COLO668 (cell line): Measurements from ENCODE around the gene GLI3.

ENCODE experiments used
- DNase-seq: peaks from one replicate; lab custom pipeline; 2025; ENCODE audit not compliant: unreplicated experiment; lab: John Stamatoyannopoulos, UW

Gene GLI3

DNA sequence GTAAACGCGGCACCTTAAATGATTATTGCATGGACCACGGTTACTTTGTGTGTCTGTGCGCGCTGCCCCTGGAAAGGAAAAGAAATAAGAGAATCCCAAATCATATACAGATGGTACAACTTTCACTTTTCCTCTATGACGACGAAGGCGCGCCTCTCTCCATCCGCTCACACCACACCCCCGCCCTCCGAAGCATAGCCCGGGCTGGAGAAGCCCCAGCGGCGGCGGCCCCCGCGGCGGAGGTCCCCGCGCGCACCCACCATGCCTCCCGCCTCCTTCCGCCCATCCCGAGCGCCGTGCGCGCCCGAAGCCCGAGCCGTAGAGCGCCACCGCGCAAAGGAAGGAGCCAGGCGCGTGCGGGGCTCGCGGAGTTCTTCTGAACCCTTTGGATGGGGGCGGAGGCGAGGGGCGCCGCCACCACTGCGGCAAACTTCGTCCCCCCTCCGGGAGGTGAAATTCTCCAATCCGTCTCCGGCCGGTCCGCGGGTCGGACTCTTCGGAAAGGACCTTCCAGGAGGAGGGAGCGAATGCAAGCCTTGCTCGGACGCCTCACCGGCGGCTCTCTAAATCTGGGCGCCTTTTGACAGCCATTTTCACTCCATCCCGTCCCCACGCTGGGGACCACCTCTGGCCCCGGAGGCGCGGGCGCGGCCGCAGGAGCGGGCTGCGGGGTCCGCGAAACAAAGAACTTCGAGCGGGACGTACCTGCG, 588 bp downstream of the GLI3 start:
- DNase-seq: peak; percentile 40

DNA sequence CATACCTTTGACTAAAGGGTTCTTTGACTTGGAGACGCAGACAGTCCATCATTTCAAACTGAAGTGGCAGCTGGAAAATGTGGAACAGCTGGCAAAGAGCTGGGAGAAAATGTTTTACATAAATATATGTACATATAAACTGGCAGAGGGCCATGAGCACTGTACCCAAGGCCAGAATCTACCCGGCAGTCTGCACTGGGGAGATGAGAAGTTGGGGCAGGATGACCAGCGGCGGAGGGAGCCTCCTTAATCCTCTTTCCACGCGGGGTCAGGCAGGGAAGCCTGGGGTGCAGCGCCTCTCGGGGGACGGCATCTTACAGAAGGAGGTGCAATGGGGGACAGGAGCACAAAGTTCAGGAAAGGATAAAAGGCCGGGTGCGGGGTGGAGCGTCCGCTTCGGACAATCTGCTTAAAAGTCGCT, 1.3 kb downstream of the GLI3 start:
- DNase-seq: no peak

GRCh38 chr7:42234736-42235135, 2.3 kb downstream of the GLI3 start:
- DNase-seq: no peak

DNA sequence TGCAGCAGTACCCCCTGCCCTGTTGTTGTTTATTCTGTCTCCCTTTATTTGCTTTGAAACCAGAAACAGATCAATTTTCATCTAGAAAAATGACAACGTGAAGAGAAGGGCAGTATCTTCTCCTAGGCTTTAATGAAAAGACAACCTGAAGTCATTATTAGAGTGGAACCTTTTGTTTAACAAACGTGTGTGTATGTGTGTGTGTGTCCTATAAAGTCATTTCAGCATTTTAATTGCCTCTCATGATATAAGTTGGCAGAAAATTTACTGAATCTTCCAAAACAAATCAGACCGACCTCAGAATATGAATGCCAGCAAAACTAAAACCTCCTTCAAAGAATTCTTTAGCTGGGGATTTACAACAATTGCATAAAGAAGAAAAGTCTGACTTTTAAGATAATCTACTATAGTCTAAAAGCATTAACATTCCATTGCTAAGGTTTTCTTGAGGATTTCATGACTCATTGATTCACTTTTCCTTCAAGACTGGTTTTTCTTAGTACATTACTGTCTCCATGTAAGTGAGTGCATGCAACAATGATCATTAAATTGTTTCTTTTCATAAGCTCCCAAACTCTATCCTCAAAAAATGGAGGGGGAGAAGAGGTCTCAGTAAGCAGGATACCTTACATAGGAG, 3.2 kb downstream of the GLI3 start:
- no peak for DNase-seq

- no peak for DNase-seq
These were observed 3.8 kb downstream of the GLI3 start for GRCh38 chr7:42233171-42233570.

DNA sequence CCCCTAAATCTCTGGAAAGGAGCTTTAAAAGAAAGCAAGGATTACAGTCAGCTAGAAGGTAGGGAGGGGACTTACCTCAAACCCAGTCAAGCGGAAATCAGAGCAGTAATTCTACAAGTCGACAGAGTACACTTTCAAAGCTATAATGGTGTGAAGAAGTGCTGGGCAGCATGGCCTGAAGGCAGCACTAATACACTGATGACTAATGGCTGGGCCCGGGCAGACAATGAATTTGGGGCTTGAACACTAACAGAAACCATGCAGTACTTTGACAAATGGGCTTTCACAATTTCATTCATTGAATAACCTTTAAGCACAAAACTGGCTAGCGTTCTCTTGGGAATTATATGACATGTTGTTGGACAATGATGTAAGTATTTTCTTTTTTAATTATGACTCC, 4.7 kb downstream of the GLI3 start:
- DNase-seq: no peak

GRCh38 chr7:42231043-42231787, 5.8 kb downstream of the GLI3 start:
- DNase-seq: no peak

GRCh38 chr7:42227936-42228591, 8.9 kb downstream of the GLI3 start:
- no peak for DNase-seq

DNA sequence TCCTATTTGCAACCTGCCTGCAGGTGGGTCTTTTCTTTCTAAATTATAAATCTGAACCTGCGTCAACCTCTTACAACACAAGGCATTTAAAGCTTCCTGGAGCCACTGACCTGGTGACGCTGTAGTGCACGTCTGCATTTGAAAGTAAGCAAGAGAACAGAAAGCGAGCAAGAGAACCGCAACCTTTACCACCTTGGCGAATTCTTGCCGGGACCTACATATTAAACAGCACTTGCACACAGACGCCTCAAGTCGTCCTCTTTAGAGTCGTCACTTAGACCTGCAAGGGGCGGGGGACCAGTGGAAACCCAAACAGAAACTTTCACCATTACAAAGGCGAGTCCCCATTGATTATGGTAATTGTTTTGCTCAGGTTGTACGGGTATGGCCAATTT, 9.5 kb downstream of the GLI3 start:
- no peak for DNase-seq

GRCh38 chr7:42227021-42227420, 10.0 kb downstream of the GLI3 start:
- no peak for DNase-seq

- no peak for DNase-seq
These were observed 10.6 kb downstream of the GLI3 start for GRCh38 chr7:42226354-42226941.

- no peak for DNase-seq
These were observed 12.5 kb downstream of the GLI3 start for GRCh38 chr7:42224391-42225003.

- DNase-seq: no peak
These were observed 14.1 kb downstream of the GLI3 start for GRCh38 chr7:42222891-42223290.

DNA sequence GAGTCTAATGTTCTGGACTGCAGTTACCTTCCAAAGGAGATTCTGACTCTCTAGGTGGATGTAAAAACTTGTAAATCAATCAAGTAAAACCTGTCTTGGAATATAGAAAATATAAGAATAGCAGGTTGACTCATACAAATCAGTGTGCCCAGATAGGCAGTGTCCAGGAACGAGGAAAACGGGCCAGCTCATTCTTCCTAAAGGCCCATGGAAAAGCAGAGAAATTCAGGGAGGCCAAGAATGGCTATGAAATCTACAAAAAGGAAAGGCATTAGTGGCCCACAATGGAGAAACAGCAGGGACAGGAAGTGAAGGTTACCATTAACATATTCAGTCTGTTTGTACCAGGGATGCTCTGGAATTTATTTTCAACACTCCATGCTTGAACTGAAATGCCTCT, 14.9 kb downstream of the GLI3 start:
- no peak for DNase-seq

DNA sequence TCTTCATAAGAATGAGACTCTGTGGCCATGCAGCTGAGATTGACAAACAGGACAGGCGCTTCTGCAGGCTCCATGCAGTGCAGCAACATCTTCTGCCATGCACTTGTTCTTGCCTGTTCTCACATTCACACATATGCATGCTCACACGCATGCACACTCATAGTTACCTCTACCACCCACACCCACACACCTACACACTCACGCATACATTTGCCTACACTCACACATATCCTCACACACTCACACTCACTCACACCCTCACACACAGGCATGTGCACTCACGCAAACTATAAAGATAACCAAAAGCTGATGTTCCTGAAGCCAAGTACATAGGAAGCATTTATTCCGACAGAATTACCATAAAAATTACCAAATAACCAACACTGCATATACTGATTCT, 15.7 kb downstream of the GLI3 start:
- DNase-seq: no peak

- no peak for DNase-seq
These were observed 17.6 kb downstream of the GLI3 start for GRCh38 chr7:42219447-42219846.

GRCh38 chr7:42218248-42218647, 18.8 kb downstream of the GLI3 start:
- DNase-seq: no peak

GRCh38 chr7:42217548-42217947, 19.5 kb downstream of the GLI3 start:
- DNase-seq: no peak

DNA sequence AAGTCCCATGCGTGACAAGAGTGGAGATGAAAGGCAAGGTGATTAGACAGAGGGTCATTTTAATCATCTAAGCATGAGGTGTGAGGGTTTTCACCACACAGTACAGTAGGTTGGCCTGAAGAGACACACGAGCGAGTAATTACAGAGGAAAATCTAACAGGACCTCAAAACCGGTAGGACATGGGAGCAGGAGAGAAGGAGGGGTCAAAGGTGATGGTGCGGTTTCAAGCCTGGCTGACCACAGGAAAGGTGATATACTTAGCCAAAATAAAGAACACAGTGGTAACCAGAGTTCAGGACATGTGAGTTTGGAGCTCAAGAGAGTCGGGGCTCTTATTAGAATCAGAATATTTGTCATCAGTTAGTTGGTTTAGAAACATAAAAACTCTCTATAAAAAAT, 20.0 kb downstream of the GLI3 start:
- no peak for DNase-seq

- DNase-seq: no peak
These were observed 22.8 kb downstream of the GLI3 start for GRCh38 chr7:42214060-42214679.
